K562 (cell line): ENCODE data around the gene PHOX2A. TPM values are rescaled to one million over a fixed set of nuclear protein-coding genes. Genes with fewer than 3 reads are reported as not detected.
A peak's percentile ranks its signal among the peaks of the same experiment; 100 is the strongest.

Source experiments
- DACH1 ChIP-seq: fragments of 450-650 bp; IDR thresholded peaks from 2 replicates; pipeline ENCODE4 v1.6.1; 2018; ENCODE audit not compliant: partially characterized antibody
- E2F4 ChIP-seq: sonication (generic); formaldehyde crosslinking; IDR thresholded peaks from 2 replicates; pipeline ENCODE4 v1.8.0; 2022; ENCODE audit warnings: mild to moderate bottlenecking, low read depth, missing genetic modification reagents
- EGR1 ChIP-seq: fragments of 450-650 bp; conservative IDR thresholded peaks from 2 replicates; pipeline ENCODE4 v1.6.1; 2017; ENCODE audit warnings: mild to moderate bottlenecking
- FOXP4 ChIP-seq: sonication (generic); formaldehyde crosslinking; IDR thresholded peaks from 2 replicates; pipeline ENCODE4 v1.8.0; 2022; ENCODE audit warnings: mild to moderate bottlenecking, missing genetic modification reagents, borderline replicate concordance
- KLF1 ChIP-seq: fragments of 450-650 bp; IDR thresholded peaks from 2 replicates; pipeline ENCODE4 v1.6.1; 2016; ENCODE audit warnings: missing genetic modification characterization, missing compliant biosample characterization
- LCOR ChIP-seq: sonication (generic); formaldehyde crosslinking; IDR thresholded peaks from 2 replicates; pipeline ENCODE4 v1.8.0; 2022; ENCODE audit warnings: mild to moderate bottlenecking, missing genetic modification reagents
- NR3C1 ChIP-seq: sonication (generic); formaldehyde crosslinking; IDR thresholded peaks from 2 replicates; pipeline ENCODE4 v1.8.1; 2022; ENCODE audit warnings: missing genetic modification reagents
- PKNOX1 ChIP-seq: fragments of 450-650 bp; IDR thresholded peaks from 2 replicates; pipeline ENCODE4 v1.6.1; 2016
- POLR2AphosphoS5 ChIP-seq: IDR thresholded peaks from 2 replicates; pipeline ENCODE4 v1.6.1; 2011; ENCODE audit warnings: mild to moderate bottlenecking, low read depth, low read length, moderate library complexity; ENCODE audit not compliant: control insufficient read depth, insufficient read depth
- POLR2G ChIP-seq: fragments of 200-400 bp; formaldehyde crosslinking; IDR thresholded peaks from 2 replicates; pipeline ENCODE4 v1.6.1; 2017; ENCODE audit warnings: low read depth, mild to moderate bottlenecking, antibody characterized with exemption, low read length, moderate library complexity
- RBFOX2 ChIP-seq: fragments of 200-400 bp; formaldehyde crosslinking; IDR thresholded peaks from 2 replicates; pipeline ENCODE4 v1.6.1; 2017; ENCODE audit warnings: low read depth, mild to moderate bottlenecking, low read length, moderate library complexity
- ZC3H4 ChIP-seq: sonication (generic); formaldehyde crosslinking; IDR thresholded peaks from 2 replicates; pipeline ENCODE4 v1.9.0; 2021; ENCODE audit warnings: missing genetic modification reagents, borderline replicate concordance
- ZNF124 ChIP-seq: sonication (generic); formaldehyde crosslinking; IDR thresholded peaks from 2 replicates; pipeline ENCODE4 v1.8.1; 2022; ENCODE audit warnings: missing genetic modification reagents
- ZNF444 ChIP-seq: fragments of 250-450 bp; sonication (Bioruptor Pico); IDR thresholded peaks from 2 replicates; pipeline ENCODE4 v1.4.0; 2020; ENCODE audit warnings: mild to moderate bottlenecking, moderate library complexity
- ZNF592 ChIP-seq: fragments of 450-650 bp; IDR thresholded peaks from 2 replicates; pipeline ENCODE4 v1.6.1; 2017; ENCODE audit warnings: antibody characterized with exemption, mild to moderate bottlenecking
- ZZZ3 ChIP-seq: fragments of 450-650 bp; IDR thresholded peaks from 2 replicates; pipeline ENCODE4 v1.6.1; 2016; ENCODE audit warnings: antibody characterized with exemption, mild to moderate bottlenecking, moderate library complexity
- polyA plus RNA-seq, 8 experiments: library from polyadenylated mRNA; depleted of rRNA in 4 of 8; stranded (reverse) in 5 of 8; unstranded in 3 of 8; fragments of >200 nt; fragmentation: Nextera tagmentation in 2 of 8; fragmentation: Illumina TruSeq in 1 of 8; extraction: Ambion mirVana in 2 of 8; extraction: Trizol in 1 of 8; gene quantifications; 2 replicates each; pipeline versions ENCODE4 v1.2.1 to v1.2.3, GENCODE V29; 2011 to 2014; ENCODE audit warnings: inconsistent platforms in 1 of 8, missing spikeins in 1 of 8
- total RNA-seq, 7 experiments: library from RNA; depleted of rRNA in 6 of 7; stranded (reverse); fragments of >200 nt in 6 of 7; fragmentation: Illumina TruSeq in 2 of 7; extraction: Trizol in 2 of 7; gene quantifications; 2 replicates each; pipeline versions ENCODE4 v1.2.1 to v1.2.3, GENCODE V29; 2011 to 2021; ENCODE audit warnings: low replicate concordance in 1 of 7

PHOX2A gene
- total and polyA plus RNA-seq, 9 of the 15 experiments (the other 6 are each of a cell fraction or from before 2014, with no cell fraction given), result not detected

- TF ChIP-seq POLR2AphosphoS5 (no peak), PKNOX1 (no peak), EGR1 (peak; percentile 24; the same call in 1 of the 2 replicates), DACH1 (no peak), POLR2G (peak; percentile 41), E2F4 (CRISPR knock-in tag) (0 out of 2 replicates have a peak, but pooled peaks have one; percentile 26), ZC3H4 (CRISPR knock-in tag) (no peak), LCOR (CRISPR knock-in tag) (0 out of 2 replicates have a peak, but pooled peaks have one; percentile 39), FOXP4 (no peak), RBFOX2 (peak; percentile 6; the same call in 1 of the 2 replicates), ZNF592 (no peak), ZNF444 (no peak), KLF1 (no peak), NR3C1 (CRISPR knock-in tag) (no peak), ZZZ3 (no peak), ZNF124 (CRISPR knock-in tag) (no peak)
Measured at GRCh38 chr11:72238492-72239312, 5.3 kb downstream of the PHOX2A start (continued).
